ENCODE data around the gene PALLD. TPM values are rescaled to one million over a fixed set of nuclear protein-coding genes. Genes with fewer than 3 reads are reported as not detected.

The PALLD gene
- total RNA-seq, 4 donors from 2014 or later, result 1,036 to 2,270 (median 2,202) TPM

DNA sequence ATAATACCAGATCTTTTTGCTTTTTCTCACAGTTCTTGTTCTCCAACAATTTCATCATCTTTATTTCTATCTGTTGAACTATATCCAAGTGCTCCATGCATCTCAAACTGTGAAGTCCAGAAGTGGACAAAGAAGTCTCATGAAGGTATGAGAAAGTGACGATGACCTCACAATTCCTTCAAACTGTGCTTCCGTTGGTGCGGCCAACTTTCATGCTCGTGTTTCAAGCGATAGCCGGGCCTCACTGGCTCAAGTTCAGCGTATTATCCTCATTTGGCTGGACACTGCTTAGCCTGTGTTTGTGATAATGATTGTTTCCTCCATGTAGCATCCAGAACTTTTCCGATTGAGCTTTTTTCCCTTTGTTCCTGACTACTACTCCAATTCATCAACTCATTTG lies 143.1 kb downstream of the PALLD start:
- no peak for ATAC-seq
- no peaks in the 10 kb centered on the region for H3K36me3 ChIP-seq

DNA sequence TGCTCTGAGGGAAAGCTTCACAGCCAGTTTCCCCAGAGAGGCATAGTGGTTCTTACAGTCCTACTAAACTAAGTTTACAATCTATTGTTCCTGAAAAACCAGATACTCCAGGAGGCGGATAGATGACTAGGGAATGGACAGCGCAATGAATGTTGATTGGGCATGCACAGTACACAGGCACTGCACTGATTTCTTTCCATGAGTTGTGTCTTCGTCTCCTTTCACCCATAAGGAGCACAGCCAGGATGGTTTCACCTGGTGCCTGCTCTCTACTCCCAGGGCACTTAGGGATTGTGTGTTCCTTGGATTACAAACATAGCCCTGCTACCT lies 144.9 kb downstream of the PALLD start:
- H3K36me3 ChIP-seq, result no peaks in the 10 kb centered on the region
- H3K4me3 ChIP-seq, result no peak overlapping the region
- no peaks in the 10 kb centered on the region for H3K9me3 ChIP-seq
- peaks cover 0 to 16% (median 4%) of the 10 kb centered on the region in 3 donors for H3K4me1 ChIP-seq
- WGBS, 2 donors (ENCODE audit: low coverage in 1 of 2), result 100% methylated on average over 3 of the region's 3 CpGs; no CpG with 5 or more reads in 1 of the 2 donors
- H3K27ac ChIP-seq, result no peak overlapping the region
- no peaks in the 10 kb centered on the region for H3K27me3 ChIP-seq
- TF ChIP-seq, protein P1, sequence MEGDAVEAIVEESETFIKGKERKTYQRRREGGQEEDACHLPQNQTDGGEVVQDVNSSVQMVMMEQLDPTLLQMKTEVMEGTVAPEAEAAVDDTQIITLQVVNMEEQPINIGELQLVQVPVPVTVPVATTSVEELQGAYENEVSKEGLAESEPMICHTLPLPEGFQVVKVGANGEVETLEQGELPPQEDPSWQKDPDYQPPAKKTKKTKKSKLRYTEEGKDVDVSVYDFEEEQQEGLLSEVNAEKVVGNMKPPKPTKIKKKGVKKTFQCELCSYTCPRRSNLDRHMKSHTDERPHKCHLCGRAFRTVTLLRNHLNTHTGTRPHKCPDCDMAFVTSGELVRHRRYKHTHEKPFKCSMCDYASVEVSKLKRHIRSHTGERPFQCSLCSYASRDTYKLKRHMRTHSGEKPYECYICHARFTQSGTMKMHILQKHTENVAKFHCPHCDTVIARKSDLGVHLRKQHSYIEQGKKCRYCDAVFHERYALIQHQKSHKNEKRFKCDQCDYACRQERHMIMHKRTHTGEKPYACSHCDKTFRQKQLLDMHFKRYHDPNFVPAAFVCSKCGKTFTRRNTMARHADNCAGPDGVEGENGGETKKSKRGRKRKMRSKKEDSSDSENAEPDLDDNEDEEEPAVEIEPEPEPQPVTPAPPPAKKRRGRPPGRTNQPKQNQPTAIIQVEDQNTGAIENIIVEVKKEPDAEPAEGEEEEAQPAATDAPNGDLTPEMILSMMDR (IDR thresholded peaks at IDR 0.05), result no peak
- TF ChIP-seq POLR2AphosphoS5 (IDR thresholded peaks at IDR 0.05) (no peak), EP300 (IDR thresholded peaks at IDR 0.05) (no peak), POLR2A (IDR thresholded peaks at IDR 0.05) (no peak)
- no peak for ATAC-seq

More for the DNA sequence above, 143.1 kb downstream of the PALLD start:
- H3K9me3 ChIP-seq, result no peaks in the 10 kb centered on the region
- peak overlapping the region in 1 of 4 donors; percentile 20 for H3K27ac ChIP-seq
- 31 to 76% methylated on average over 5 to 8 of the region's 8 CpGs for WGBS, 2 donors (ENCODE audit: low coverage in 1 of 2)
- TF ChIP-seq EP300 (IDR thresholded peaks at IDR 0.05), result no peak
- peaks cover 0 to 26% (median 4%) of the 10 kb centered on the region in 3 donors for H3K4me1 ChIP-seq
- no peaks in the 10 kb centered on the region for H3K27me3 ChIP-seq
- H3K4me3 ChIP-seq, result no peak overlapping the region

DNA sequence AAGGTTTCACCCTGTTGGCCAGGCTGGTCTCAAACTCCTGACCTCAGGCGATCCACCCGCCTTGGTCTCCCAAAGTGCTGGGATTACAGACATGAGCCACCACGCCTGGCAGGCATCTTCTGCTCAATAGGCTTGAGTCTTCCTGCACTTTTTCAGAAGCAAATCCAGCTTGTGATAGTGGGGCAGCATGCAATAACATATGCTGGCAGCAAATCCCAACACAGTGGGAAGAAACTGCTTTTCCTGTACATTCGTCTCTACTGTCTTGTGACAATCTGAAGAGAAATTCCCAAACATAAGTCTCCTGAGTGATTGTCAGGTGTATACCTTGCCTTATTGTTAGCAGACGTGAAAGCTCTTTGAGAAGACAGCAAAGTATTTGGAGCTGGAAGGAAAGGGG lies 145.7 kb downstream of the PALLD start:
- H3K9me3 ChIP-seq, result no peaks in the 10 kb centered on the region
- WGBS, 2 donors (ENCODE audit: low coverage in 1 of 2), result 86% methylated on average over 5 of the region's 5 CpGs; no CpG with 5 or more reads in 1 of the 2 donors
- H3K27me3 ChIP-seq, result no peaks in the 10 kb centered on the region
- H3K27ac ChIP-seq, result peak overlapping the region in 3 of 4 donors; percentile 28 to 52 (median 31)
- H3K4me1 ChIP-seq, result peaks cover 0 to 13% (median 0%) of the 10 kb centered on the region in 3 donors
- H3K36me3 ChIP-seq, result no peaks in the 10 kb centered on the region
- no peak overlapping the region for H3K4me3 ChIP-seq
- no peak for ATAC-seq
- TF ChIP-seq POLR2AphosphoS5 (IDR thresholded peaks at IDR 0.05) (no peak), EP300 (IDR thresholded peaks at IDR 0.05) (no peak), POLR2A (IDR thresholded peaks at IDR 0.05) (no peak)
- TF ChIP-seq, protein P1 (IDR thresholded peaks at IDR 0.05), result no peak

DNA sequence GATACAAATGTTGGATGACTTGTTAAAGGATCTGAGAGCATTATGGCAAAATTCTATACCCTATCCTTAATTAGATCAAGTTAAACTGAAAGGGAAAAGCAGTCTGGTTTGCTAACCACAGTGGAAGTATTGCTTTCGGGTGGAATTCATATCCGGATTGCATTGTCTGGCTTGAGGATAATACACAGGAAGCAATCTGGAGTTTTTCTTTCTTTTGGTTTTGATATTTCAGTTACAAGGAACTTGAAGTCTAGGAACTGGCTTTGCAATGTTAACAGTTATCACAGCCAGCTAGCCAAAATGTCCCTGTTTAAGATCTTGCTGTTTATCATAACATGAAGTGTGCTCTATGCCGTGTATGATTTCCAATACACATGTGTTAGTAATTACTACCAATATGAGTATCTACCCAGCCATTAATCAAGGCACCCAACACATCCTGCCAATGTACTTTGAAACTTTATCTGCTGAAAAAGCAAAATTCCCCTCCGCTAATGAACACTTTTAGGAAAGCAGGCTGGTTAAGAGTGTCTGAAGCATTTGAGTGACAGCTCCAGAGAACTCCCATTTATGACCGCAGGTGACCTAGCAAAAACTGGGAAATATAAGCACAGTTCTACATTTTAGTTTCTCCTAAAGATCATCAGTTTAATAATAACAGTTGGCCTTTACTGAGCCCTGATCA lies 146.4 kb downstream of the PALLD start:
- Histone ChIP-seq H3K4me3 (no peak overlapping the region), H3K27ac (peak overlapping the region in 3 of 4 donors; percentile 28 to 52 (median 31)), H3K27me3 (no peaks in the 10 kb centered on the region), H3K4me1 (peaks cover 0 to 13% (median 0%) of the 10 kb centered on the region in 3 donors), H3K9me3 (no peaks in the 10 kb centered on the region), H3K36me3 (no peaks in the 10 kb centered on the region)
- TF ChIP-seq, protein P1 (IDR thresholded peaks at IDR 0.05), result no peak
- no peak for TF ChIP-seq POLR2A (IDR thresholded peaks at IDR 0.05)
- TF ChIP-seq POLR2AphosphoS5 (IDR thresholded peaks at IDR 0.05), result no peak
- TF ChIP-seq EP300 (IDR thresholded peaks at IDR 0.05), result no peak
- ATAC-seq, result no peak
- 40 to 53% methylated on average over 4 of the region's 5 CpGs for WGBS, 2 donors (ENCODE audit: low coverage in 1 of 2)

DNA sequence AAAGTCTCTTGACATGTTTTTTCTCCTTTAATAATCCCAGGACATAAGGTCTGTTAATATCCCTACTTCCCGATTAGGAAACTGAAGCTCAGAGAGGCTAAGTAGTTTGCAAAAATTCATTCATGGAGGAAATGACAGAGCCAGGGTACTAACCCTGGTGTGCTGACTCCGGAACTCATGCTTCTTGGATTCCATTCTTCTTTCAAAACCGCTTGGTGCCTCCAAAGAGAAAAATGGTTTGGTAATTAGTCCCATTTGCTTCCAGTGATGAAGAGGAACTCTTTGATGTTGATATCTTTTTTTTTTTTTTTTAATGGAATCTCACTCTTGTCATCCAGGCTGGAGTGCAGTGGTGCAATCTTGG lies 146.9 kb downstream of the PALLD start:
- ATAC-seq, result no peak
- H3K27ac ChIP-seq, result peak overlapping the region in 1 of 4 donors; percentile 52

More for the DNA sequence above, 146.9 kb downstream of the PALLD start:
- TF ChIP-seq EP300 (IDR thresholded peaks at IDR 0.05) (no peak), POLR2A (IDR thresholded peaks at IDR 0.05) (no peak), POLR2AphosphoS5 (IDR thresholded peaks at IDR 0.05) (no peak)
- TF ChIP-seq, protein P1 (IDR thresholded peaks at IDR 0.05), result no peak
- WGBS, 2 donors (ENCODE audit: low coverage in 1 of 2), result 78 to 80% methylated on average over 3 of the region's 3 CpGs
- Histone ChIP-seq H3K27me3 (no peaks in the 10 kb centered on the region), H3K4me1 (peaks cover 0 to 13% (median 0%) of the 10 kb centered on the region in 3 donors), H3K36me3 (no peaks in the 10 kb centered on the region), H3K9me3 (no peaks in the 10 kb centered on the region), H3K4me3 (no peak overlapping the region)

All from gastroesophageal sphincter (tissue), 4 donors.